Gastrocnemius medialis (tissue), 4 donors: ENCODE measurements around the gene MNX1.

Experiments used
- CTCF ChIP-seq, 5 experiments: fragments of 450-650 bp in 3 of 5; fragments of 200-600 bp in 2 of 5; sonication (generic) in 2 of 5; IDR thresholded peaks in 4 of 5; conservative IDR thresholded peaks in 1 of 5; 1 replicate in 4 of 5; 2 replicates in 1 of 5; pipeline ENCODE4 v1.5.1; 2016 to 2019; ENCODE audit warnings: antibody characterized with exemption in 5 of 5, mild to moderate bottlenecking in 3 of 5, moderate library complexity in 3 of 5
- POLR2A ChIP-seq, 2 donors: fragments of 450-650 bp; IDR thresholded peaks; one replicate each; pipeline ENCODE4 v1.6.1; 2017; ENCODE audit warnings: antibody characterized with exemption in 2 of 2, mild to moderate bottlenecking in 2 of 2, moderate library complexity in 2 of 2

- TF ChIP-seq CTCF (IDR thresholded peaks at IDR 0.05 in 4 of 5, conservative IDR thresholded peaks at IDR 0.05 in 1 of 5) (no peak), POLR2A (IDR thresholded peaks at IDR 0.05) (no peak)
Observed at GRCh38 chr7:157041004-157041403, 30.5 kb upstream of the MNX1 start.
